Measurements from ENCODE around the gene SYNGR4.
"Not testable (repeated sequence)": the region's sequence is repeated elsewhere in the genome, so short reads cannot be mapped to it uniquely, and the experiment has no call there.

Gene SYNGR4

DNA sequence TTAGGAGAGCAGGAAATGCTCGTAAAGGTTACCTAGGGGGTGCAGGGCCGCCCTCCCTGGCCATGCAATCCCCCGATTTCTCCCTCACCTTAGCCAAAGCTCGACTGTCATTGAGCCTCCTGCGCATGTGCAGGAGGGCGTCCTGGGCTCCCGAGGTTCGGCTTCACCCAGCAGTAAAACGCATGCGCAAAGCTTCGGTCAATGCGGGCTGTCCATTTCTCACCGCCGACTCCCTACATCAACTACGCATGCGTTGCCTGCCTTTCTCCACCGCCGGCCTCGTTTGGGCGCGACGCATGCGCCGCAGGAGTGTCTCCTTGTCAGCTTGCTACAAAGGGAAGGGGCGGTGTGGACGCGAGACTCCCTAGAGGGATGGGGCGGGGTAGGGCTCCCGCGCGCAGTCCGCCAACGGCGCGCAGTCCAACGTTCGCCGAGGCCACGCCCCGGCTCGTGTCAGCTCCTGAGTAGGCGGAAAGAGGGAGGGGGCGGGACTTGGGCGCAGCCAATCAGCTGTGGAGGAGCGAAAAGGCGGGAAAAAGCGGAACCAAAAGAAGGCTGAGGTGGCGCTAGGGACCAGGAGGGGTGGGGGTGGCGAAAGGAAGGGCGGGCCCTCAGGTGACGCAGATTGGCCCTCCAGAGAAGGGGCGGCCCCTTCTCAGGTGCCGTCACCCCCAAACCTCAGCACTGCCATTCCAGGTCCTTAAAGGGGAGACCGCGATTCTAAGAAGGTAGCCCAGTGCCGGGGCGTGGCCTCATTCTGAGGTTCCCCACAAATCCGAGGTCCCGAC, at the start of gene SYNGR4, which contains the start of gene TMEM143:
Gene SYNGR4 (plus strand): TSS at position 558 of the 788 bp plus-strand sequence. CDS start 1,476 bp downstream, outside the sequence.
Gene TMEM143 (minus strand): TSS at position 131 of the 788 bp plus-strand sequence. CDS start 20 bp downstream, at position 111.
- DNase-seq (ENCODE audit: low spot score), result peak; percentile 99

DNA sequence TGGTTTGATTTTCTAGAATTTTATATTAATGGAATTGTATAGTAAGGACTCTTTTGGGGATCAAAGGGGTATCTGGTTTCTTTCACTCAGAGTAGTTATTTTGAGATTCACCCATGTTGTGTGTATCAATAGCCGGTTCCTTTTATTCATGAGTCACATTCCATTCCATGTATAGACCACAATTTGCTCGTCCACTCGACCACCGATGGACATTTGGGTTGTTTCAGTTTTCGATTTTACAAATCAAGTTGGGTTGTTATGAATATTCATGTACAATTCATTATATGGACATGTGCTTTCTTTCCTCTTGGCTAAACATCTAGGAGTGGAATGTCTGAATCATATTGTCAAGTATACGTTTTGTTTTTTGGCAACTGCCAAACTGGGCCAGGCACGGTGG, 48.5 kb upstream of the SYNGR4 start:
- no peak for DNase-seq (ENCODE audit: low spot score)

- DNase-seq (ENCODE audit: low spot score), result not testable (repeated sequence)
Observed at GRCh38 chr19:48317708-48317960, 46.5 kb upstream of the SYNGR4 start.

DNA sequence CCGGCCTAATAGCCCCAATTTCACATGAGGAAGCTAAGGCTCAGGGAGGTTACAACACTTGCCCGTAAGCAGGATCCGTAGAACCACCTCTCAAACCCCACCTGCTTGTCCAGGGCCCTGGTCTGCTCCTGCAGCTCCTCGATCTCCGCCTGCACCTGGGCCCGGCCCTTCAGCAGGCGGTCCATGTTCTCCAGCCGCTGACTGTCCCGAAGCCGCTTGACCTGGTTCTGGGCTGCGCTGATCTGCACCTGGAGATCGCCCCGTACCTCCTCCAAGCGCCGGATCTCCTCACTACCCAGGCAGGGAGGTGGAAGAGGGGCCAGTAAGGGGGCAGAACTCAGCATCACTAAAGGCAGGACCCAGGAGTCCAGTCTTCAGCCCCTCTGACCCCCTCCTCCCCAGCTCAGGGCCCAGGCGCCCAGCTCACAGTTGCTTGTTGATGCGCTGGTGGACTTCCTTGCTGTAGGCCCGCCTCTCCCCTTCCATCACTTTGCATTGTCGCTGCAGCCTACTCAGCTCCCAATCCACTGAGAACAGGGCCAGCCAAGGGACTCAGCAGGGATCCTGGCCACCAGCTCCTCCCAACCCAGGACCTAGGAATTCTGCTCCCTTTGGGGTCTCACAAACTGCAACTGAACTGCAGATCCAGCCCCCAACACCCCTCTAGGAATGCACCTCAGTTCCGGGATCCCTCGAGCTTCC, 45.7 kb upstream of the SYNGR4 start:
- DNase-seq (ENCODE audit: low spot score), result no peak

DNA sequence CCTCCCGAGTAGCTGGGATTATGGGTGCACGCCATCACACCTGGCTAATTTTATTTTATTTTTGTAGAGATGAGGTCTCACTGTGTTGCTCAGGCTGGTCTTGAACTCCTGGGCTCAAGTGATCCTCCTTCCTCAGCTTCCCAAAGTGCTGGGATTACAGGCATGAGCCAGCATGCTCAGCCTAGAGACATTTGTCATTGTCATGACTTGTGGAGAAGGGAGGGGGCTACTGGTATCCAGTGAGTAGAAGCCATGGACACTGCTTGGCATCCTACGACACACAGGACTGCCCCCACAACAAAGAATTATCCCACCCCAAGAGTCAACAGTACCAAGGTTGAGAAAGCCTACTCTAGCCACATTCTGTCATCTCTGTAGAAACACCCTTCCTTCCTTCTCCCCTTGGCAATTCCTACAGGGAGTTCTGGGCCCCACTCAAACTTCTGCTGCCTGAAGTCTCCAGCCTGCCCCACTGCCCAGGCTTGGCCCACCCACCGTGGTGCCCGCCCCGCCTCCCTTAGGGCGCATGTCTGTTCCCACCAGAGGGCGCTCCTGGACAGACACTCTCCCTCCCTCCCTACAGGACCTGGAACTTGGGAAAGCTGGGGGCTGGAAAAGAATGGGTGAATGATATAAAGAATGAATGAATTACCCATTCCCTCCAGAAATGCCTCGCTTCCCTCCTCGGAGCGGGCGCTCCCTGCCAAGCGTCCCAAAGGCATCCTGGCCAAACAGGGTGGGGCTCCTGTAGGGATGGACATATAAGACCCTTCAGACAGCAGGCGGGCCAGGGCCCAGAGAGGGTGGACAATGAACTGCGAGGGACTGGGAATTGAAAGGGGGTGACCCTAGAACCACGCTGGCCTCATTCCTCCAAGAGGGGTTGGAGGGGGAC, 44.3 kb upstream of the SYNGR4 start:
- peak; percentile 82 for DNase-seq (ENCODE audit: low spot score)

- DNase-seq (ENCODE audit: low spot score), result peak; percentile 95
Observed at GRCh38 chr19:48321372-48321621, 42.9 kb upstream of the SYNGR4 start.

- DNase-seq (ENCODE audit: low spot score), result peak; percentile 97
Observed at GRCh38 chr19:48321622-48322591, 42.3 kb upstream of the SYNGR4 start.

DNA sequence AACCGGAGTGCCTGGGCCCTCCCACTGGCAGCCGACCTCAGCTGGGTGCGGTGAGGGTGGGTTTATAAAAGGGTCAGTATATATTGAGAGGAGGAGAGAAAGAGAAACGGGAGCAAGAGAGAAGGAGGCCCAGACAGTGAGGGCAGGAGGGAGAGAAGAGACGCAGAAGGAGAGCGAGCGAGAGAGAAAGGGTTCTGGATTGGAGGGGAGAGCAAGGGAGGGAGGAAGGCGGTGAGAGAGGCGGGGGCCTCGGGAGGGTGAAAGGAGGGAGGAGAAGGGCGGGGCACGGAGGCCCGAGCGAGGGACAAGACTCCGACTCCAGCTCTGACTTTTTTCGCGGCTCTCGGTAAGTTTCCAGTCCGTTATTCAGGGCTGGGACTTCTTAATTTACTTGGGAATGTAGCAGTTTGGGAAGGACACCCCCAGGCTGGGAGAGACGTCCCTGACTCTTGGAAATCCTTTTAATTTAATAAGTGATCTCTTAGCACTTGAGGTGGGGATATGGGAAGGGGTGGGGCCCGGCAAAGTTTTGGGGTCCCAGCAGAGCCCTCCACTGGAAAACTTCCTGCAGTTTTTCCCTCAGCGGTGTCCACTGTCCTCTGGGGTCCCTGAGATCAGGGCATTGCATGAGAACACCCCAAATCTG, 38.8 kb upstream of the SYNGR4 start, which contains the start of gene EMP3:
Gene EMP3 (plus strand): TSS at position 288 of the 646 bp plus-strand sequence. CDS start 1,293 bp downstream, outside the sequence.
- peak; percentile 68 for DNase-seq (ENCODE audit: low spot score)

DNA sequence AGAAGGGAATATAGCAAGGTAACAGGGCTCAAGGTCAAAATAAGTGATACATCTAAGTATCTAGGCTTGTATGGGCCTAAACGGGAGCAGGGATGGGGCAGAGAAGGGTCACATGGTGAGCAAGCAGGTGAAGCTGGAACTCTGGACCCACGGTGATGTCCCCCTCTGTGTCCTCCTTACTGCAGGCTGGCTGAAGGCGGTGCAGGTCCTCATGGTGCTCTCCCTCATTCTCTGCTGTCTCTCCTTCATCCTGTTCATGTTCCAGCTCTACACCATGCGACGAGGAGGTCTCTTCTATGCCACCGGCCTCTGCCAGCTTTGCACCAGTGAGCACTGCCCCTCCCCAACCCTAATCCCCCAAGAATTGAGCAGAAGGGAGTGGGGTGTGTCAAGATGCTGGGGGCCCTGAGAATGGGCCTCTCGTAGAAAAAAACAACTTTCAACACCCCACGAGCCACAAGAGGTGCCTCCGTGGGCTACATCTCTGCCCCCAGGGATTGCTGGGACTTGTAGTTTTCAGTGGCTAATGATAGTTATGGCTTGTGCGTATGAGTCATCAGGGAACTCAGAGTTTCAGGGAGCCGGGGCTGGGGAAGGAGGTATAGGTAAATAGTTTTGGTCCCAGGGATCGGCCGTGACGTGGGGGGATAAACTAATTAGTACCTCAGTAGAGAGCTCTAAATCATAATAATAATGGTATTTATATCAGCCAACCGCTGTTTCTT, 34.8 kb upstream of the SYNGR4 start:
- DNase-seq (ENCODE audit: low spot score), result peak; percentile 53

DNA sequence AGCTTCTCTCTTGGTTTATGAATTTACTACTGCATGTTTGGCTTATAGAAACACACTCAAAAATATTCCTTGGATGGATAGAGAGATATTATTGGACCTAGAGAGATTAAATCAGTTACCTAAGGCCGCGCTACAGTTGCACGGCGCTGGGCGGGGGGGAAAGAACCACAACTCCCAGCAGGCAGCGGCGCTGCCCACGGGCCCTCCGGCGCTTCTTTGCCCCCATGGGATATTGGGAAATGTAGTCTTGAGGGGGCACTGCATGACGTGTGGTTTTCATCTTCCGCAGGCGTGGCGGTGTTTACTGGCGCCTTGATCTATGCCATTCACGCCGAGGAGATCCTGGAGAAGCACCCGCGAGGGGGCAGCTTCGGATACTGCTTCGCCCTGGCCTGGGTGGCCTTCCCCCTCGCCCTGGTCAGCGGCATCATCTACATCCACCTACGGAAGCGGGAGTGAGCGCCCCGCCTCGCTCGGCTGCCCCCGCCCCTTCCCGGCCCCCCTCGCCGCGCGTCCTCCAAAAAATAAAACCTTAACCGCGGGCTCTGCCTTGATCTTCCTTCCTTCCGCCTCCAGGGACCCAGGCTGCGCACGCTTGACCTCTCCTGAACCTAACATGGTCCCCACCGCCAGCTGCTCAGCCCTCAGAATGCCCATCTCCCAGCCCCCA, 34.0 kb upstream of the SYNGR4 start:
- DNase-seq (ENCODE audit: low spot score), result peak; percentile 93

- no peak for DNase-seq (ENCODE audit: low spot score)
Observed at GRCh38 chr19:48332351-48332661, 31.9 kb upstream of the SYNGR4 start.

DNA sequence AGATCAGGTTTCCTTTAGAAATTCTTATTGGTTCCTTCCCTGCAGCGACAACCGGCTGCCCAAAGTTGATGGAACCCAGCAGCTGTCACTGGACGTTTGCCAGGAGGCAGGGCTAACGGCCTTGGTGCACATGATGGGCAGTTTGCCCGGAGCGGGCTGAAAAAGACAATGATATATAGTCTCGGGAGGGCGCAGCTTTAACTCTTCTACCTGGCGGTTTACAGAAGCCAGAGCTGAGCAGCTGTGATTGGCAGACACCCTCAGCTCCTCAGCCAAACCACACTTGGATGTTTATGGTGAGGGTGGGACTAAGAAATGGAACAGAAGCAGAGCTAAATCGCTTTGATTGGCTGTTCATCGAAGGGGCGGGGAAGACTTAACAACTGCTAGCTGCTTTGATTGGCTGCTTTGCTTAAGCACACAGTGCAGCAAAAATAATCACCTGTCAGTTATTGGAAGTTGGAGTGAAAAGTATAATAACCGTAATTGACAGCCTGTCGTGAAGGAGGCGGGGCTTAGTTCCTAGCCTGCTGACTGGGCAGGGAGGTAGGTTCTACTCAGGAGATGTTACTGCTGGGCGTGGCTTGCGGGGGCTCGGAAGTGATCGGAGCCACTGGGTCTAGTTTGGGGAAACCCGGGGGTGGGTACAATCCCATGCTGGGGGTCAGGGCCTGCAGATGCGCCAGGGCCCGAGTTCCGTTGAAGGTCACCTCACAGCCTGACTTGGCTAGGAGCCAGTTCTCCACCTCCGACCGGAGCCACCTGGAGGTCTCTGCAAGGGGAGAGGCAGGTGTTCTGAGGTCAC, 31.3 kb upstream of the SYNGR4 start:
- DNase-seq (ENCODE audit: low spot score), result peak; percentile 96

- peak; percentile 90 for DNase-seq (ENCODE audit: low spot score)
Observed at GRCh38 chr19:48333467-48334384, 30.4 kb upstream of the SYNGR4 start.

- no peak for DNase-seq (ENCODE audit: low spot score)
Observed at GRCh38 chr19:48338253-48338755, 25.9 kb upstream of the SYNGR4 start.

GRCh38 chr19:48338802-48339503, 25.2 kb upstream of the SYNGR4 start:
- DNase-seq (ENCODE audit: low spot score), result no peak

DNA sequence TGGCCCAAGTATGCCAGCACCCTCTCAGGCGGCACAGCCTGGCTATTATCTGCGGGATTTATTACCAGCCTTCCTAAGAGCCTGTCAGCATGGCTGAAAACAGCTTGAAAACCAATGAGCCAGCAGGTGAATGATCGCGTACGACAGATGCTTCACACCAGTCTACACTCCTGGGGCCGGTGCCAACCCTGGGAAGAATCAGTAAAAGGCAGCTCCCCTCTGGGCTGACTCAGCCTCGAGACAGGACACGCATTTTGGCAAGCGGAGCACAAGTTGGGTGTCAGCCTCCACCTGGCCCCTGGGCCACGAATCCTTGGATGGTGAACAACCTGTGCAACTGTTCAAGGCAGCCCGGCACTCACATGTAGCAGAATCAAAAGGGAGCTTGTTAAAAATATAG, 23.2 kb upstream of the SYNGR4 start:
- DNase-seq (ENCODE audit: low spot score), result no peak

Data from hematopoietic multipotent progenitor cell treated with erythropoietin and hydrocortisone succinate and interleukin-3 and kit ligand, for 15 days (in vitro differentiated cells).